GM19240 (cell line): ENCODE measurements around the gene INO80.

Source experiments
- DNase-seq: peaks from one replicate; pipeline ENCODE4 v3.0.0; 2011; ENCODE audit warnings: low spot score; ENCODE audit not compliant: insufficient read length

INO80 gene

GRCh38 chr15:40952301-40952900, 163.7 kb downstream of the INO80 start:
- DNase-seq = no peak

- no peak for DNase-seq
These were observed 164.3 kb downstream of the INO80 start for GRCh38 chr15:40951764-40952163.

- no peak for DNase-seq
These were observed 166.3 kb downstream of the INO80 start for GRCh38 chr15:40949756-40950207.

- no peak for DNase-seq
These were observed 167.2 kb downstream of the INO80 start for GRCh38 chr15:40948706-40949473.

GRCh38 chr15:40944510-40945296, 171.4 kb downstream of the INO80 start:
- DNase-seq = no peak

- DNase-seq = no peak
These were observed 172.2 kb downstream of the INO80 start for GRCh38 chr15:40943764-40944365.

GRCh38 chr15:40942878-40943277, 173.2 kb downstream of the INO80 start:
- no peak for DNase-seq

GRCh38 chr15:40942337-40942854, 173.7 kb downstream of the INO80 start:
- no peak for DNase-seq

- peak; percentile 86 for DNase-seq
These were observed 174.3 kb downstream of the INO80 start for GRCh38 chr15:40941528-40942336.

- no peak for DNase-seq
These were observed 175.0 kb downstream of the INO80 start for GRCh38 chr15:40941068-40941527.

GRCh38 chr15:40940296-40940801, 175.7 kb downstream of the INO80 start:
- DNase-seq = no peak

GRCh38 chr15:40938536-40938870, 177.6 kb downstream of the INO80 start:
- no peak for DNase-seq

- no peak for DNase-seq
These were observed 178.1 kb downstream of the INO80 start for GRCh38 chr15:40937762-40938535.

GRCh38 chr15:40936709-40937666, 179.1 kb downstream of the INO80 start:
- DNase-seq = no peak

- DNase-seq = no peak
These were observed 179.8 kb downstream of the INO80 start for GRCh38 chr15:40936234-40936708.

- no peak for DNase-seq
These were observed 181.6 kb downstream of the INO80 start for GRCh38 chr15:40934457-40934856.

GRCh38 chr15:40933517-40933902, 182.6 kb downstream of the INO80 start:
- DNase-seq = no peak
